Mesothelial cell of epicardium (in vitro differentiated cells): Measurements from ENCODE around the gene GIPC1. TPM values are rescaled to one million over a fixed set of nuclear protein-coding genes. Genes with fewer than 3 reads are reported as not detected.

Experiments
- DNase-seq, 2 experiments: peaks; one replicate each; pipeline ENCODE4 v3.0.0; 2021; ENCODE audit warnings: low spot score in 2 of 2; ENCODE audit not compliant: unreplicated experiment in 2 of 2
- H3K27ac Mint-ChIP-seq: 2 replicates; pipeline ENCODE4 v1.8.0; 2021; ENCODE audit warnings: mixed read lengths
- H3K27me3 Mint-ChIP-seq: 2 replicates; pipeline ENCODE4 v1.8.0; 2021; ENCODE audit warnings: low read depth, mixed read lengths
- H3K36me3 Mint-ChIP-seq: 2 replicates; pipeline ENCODE4 v1.8.0; 2021; ENCODE audit warnings: mixed read lengths
- H3K4me1 Mint-ChIP-seq: 2 replicates; pipeline ENCODE4 v1.8.0; 2021; ENCODE audit warnings: mixed read lengths
- H3K4me3 Mint-ChIP-seq: 2 replicates; pipeline ENCODE4 v1.8.0; 2021; ENCODE audit warnings: mild to moderate bottlenecking, moderate library complexity, mixed read lengths
- H3K9me3 Mint-ChIP-seq: 2 replicates; pipeline ENCODE4 v1.8.0; 2021; ENCODE audit warnings: mixed read lengths
- CTCF ChIP-seq: fragments of 200-600 bp; sonication (generic); IDR thresholded peaks from one replicate; pipeline ENCODE4 v1.5.0; 2021; ENCODE audit warnings: antibody characterized with exemption; ENCODE audit not compliant: unreplicated experiment
- total RNA-seq: library from RNA; stranded (reverse); gene quantifications from 3 replicates; pipeline ENCODE4 v1.2.1, GENCODE V29; 2021

The GIPC1 gene
- total RNA-seq, 1 donor from 2014 or later, result 108 TPM

- no peak for DNase-seq
- no peak for TF ChIP-seq CTCF
- H3K27ac Mint-ChIP-seq, result no peak overlapping the region
- H3K9me3 Mint-ChIP-seq, result no peaks in the 10 kb centered on the region
- no peaks in the 10 kb centered on the region for H3K4me1 Mint-ChIP-seq
- peaks cover 38% of the 10 kb centered on the region for H3K36me3 Mint-ChIP-seq
- no peaks in the 10 kb centered on the region for H3K27me3 Mint-ChIP-seq
- H3K4me3 Mint-ChIP-seq, result no peak overlapping the region
These were observed 46.6 kb downstream of the GIPC1 start for GRCh38 chr19:14449321-14449720.

DNA sequence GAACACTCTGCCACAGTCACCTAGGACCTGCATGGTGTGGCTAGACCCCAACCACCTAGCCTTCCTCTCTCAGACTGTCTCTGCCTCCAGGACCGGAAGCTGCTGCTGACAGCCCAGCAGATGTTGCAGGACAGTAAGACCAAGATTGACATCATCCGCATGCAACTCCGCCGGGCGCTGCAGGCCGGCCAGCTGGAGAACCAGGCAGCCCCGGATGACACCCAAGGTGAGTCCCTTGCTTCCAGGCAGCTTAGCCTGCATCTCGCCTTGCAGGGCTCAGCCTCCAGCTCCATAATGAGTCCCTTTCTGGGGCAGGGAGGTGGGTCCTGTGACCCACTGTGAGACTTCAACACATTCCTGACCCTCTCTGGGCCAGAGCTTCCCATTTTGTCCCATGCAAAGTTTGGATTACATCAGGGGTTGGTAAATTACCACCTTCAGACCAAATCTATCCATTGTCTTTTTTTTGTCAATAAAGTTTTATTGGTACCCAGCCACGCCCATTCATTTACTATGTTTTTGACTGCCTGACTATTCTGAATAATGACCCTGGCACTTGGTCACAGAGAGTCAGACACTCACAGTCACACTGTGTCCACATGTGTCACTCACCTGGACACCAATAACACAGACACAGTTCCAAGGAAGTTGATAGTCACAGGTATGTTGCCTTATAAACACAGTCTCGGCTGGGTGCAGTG, 49.4 kb downstream of the GIPC1 start:
- no peak for TF ChIP-seq CTCF
- DNase-seq, result no peak
- Mint-ChIP-seq H3K36me3 (peaks cover 54% of the 10 kb centered on the region), H3K9me3 (no peaks in the 10 kb centered on the region), H3K4me1 (no peaks in the 10 kb centered on the region), H3K4me3 (no peak overlapping the region), H3K27me3 (no peaks in the 10 kb centered on the region), H3K27ac (no peak overlapping the region)

DNA sequence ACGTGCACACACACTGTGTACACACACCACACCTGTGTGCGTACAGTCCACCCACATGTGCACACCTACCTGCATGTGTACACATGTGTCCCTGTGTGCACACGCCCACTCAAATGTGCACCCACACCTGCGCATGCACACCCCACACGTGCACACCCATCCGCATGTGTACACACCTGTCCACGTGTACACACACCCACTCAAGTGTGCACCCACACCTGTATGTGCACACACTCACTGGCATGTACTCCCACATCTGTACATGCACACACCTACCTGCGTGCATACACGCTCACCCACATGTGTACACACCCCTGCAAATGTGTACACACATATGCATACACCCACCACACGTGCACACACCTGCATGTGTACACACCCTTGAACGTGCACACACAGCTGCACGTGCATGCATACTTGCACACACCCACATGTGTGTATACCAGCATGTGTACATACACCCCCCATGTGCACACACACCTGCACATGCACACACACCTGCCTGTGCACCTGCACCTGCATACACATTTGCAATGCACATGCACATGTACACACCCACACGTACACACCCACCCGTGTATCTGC, 52.2 kb downstream of the GIPC1 start:
- Mint-ChIP-seq H3K36me3 (peaks cover 37% of the 10 kb centered on the region), H3K27ac (no peak overlapping the region), H3K27me3 (no peaks in the 10 kb centered on the region), H3K4me3 (no peak overlapping the region), H3K9me3 (no peaks in the 10 kb centered on the region), H3K4me1 (peaks cover 12% of the 10 kb centered on the region)
- no peak for DNase-seq
- TF ChIP-seq CTCF, result no peak

DNA sequence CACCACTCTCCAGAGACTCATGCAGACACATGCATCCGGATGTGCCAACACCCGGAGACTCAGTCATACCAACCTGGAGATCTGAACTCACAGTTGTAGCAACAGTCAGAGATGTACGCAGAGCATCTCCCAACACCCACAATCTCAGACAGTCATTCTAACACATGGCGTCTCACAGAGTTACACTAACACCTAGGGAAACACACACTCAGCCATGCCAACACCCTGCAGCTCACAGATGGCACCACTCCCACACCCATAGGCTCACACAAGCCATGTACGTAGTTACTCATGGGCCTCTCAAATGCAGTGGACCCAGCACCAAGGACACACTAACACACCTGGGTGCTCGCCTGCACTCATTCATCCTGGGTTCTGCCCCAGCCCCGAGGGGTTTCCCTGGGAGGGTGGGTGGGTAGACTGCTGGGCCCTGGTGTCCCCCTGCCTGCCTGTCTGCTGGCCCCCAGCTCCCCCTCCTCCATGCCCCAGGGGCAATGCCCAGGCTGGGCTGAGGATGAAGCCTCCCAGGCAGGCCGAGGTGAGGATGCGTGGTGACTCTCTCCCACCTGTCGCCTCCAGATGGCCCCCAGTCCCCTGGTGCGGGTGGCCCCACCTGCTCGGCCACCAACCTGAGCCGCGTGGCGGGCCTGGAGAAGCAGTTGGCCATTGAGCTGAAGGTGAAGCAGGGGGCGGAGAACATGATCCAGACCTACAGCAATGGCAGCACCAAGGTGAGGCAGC, 52.9 kb downstream of the GIPC1 start:
- no peak for TF ChIP-seq CTCF
- Mint-ChIP-seq H3K9me3 (no peaks in the 10 kb centered on the region), H3K27me3 (no peaks in the 10 kb centered on the region), H3K27ac (no peak overlapping the region), H3K36me3 (peaks cover 33% of the 10 kb centered on the region), H3K4me1 (peaks cover 12% of the 10 kb centered on the region), H3K4me3 (no peak overlapping the region)
- DNase-seq, result no peak

DNA sequence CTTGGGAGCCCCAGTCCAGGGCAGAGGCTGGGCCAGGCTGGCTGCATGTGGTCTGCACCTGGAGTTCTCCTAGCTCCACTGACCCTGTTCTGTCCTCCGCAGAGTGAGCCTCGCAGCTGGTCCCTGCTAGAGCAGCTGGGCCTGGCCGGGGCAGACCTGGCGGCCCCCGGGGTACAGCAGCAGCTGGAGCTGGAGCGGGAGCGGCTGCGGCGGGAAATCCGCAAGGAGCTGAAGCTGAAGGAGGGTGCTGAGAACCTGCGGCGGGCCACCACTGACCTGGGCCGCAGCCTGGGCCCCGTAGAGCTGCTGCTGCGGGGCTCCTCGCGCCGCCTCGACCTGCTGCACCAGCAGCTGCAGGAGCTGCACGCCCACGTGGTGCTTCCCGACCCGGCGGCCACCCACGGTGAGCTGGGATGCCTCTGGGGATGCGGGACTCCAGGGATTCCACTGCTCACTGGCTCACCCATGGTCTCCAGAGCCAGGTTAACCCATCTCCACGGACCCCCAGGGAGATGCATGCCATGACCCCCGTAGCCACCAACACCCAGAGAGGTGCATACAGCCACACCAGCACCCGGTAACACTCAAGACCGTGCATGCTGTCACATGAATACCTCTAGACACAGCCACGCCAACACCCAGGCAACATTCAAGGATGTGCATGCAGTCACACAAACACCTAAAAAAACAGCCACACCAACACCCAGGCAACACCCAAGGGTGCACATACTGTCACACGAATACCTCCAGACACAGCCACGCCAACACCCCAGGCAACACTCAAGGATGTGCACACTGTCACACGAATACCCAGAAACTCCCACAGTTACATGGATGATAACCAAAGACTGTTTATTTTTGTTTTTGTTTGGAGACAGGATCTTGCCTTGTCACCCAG, 54.6 kb downstream of the GIPC1 start:
- no peaks in the 10 kb centered on the region for H3K9me3 Mint-ChIP-seq
- peaks cover 12% of the 10 kb centered on the region for H3K4me1 Mint-ChIP-seq
- no peak for TF ChIP-seq CTCF
- peaks cover 24% of the 10 kb centered on the region for H3K36me3 Mint-ChIP-seq
- no peak overlapping the region for H3K27ac Mint-ChIP-seq
- no peak overlapping the region for H3K4me3 Mint-ChIP-seq
- DNase-seq, result no peak
- H3K27me3 Mint-ChIP-seq, result no peaks in the 10 kb centered on the region
